ENCODE measurements around the gene GCDH. TPM values are rescaled to one million over a fixed set of nuclear protein-coding genes. Genes with fewer than 3 reads are reported as not detected.

Gene GCDH
- total RNA-seq: 10 to 100 TPM; 35.9 to 41.7 (median 36.3) TPM
- 28.4 TPM for total RNA-seq (2013)

- Histone ChIP-seq H3K4me1 (ENCODE audit: control insufficient read depth, insufficient read depth, low read length) (peaks cover 21% of the 10 kb centered on the region), H3K27ac (ENCODE audit: low read length) (peak within 1 kb of the TSS; percentile 72), H3K4me3 (ENCODE audit: low read length) (peak within 1 kb of the TSS; percentile 87), H3K36me3 (ENCODE audit: control insufficient read depth, insufficient read depth, low read length) (peaks cover 12% of the 10 kb centered on the region), H3K9me3 (ENCODE audit: control insufficient read depth, insufficient read depth, low read length) (no peaks in the 10 kb centered on the region), H3K27me3 (ENCODE audit: control insufficient read depth, insufficient read depth, low read length) (no peaks in the 10 kb centered on the region)
- Mint-ChIP-seq H3K27me3 (ENCODE audit: low read depth in 2 of 2) (no peaks in the 10 kb centered on the region), H3K36me3 (peaks cover 14% of the 10 kb centered on the region), H3K4me3 (peak within 1 kb of the TSS; percentile 96), H3K4me1 (peaks cover 9 to 27% of the 10 kb centered on the region in 2 donors), H3K9me3 (no peaks in the 10 kb centered on the region), H3K27ac (peak within 1 kb of the TSS; percentile 90 to 93)
- intact Hi-C loops (cut with micrococcal nuclease): loop anchor here (2.0 kb wide), 2 partner anchors 28 to 48 kb away; partner anchors contain the start of genes CALR and SYCE2
- TF ChIP-seq CTCF (IDR thresholded peaks at IDR 0.05): no peak
- under 1% methylated on average over 49 of the region's 49 CpGs for WGBS (ENCODE audit: insufficient coverage)
- DNase-seq: peak; percentile 91 to 98
- peak; percentile 91 to 98 (median 93) for ATAC-seq
These were observed at the start of gene GCDH for GRCh38 chr19:12890787-12891552. GCDH (plus strand) TSS chr19:12891160; CDS start chr19:12891305, 145 bp downstream.

GRCh38 chr19:12842511-12842910, 48.4 kb upstream of the GCDH start:
- no peak overlapping the region for H3K27ac Mint-ChIP-seq
- DNase-seq (no peak), ATAC-seq (no peak)
- Histone ChIP-seq H3K4me1 (ENCODE audit: control insufficient read depth, insufficient read depth, low read length) (peaks cover 32% of the 10 kb centered on the region), H3K27ac (ENCODE audit: low read length) (no peak overlapping the region), H3K27me3 (ENCODE audit: control insufficient read depth, insufficient read depth, low read length) (peaks cover 50% of the 10 kb centered on the region), H3K4me3 (ENCODE audit: low read length) (no peak overlapping the region), H3K9me3 (ENCODE audit: control insufficient read depth, insufficient read depth, low read length) (peaks cover 4% of the 10 kb centered on the region), H3K36me3 (ENCODE audit: control insufficient read depth, insufficient read depth, low read length) (no peaks in the 10 kb centered on the region)
- no peaks in the 10 kb centered on the region for H3K36me3 Mint-ChIP-seq
- TF ChIP-seq CTCF (IDR thresholded peaks at IDR 0.05): no peak
- H3K27me3 Mint-ChIP-seq (ENCODE audit: low read depth in 2 of 2): peaks cover 34 to 48% of the 10 kb centered on the region in 2 donors
- WGBS (ENCODE audit: insufficient coverage): 94% methylated on average over 18 of the region's 18 CpGs
- H3K4me1 Mint-ChIP-seq: peaks cover 17 to 34% of the 10 kb centered on the region in 2 donors
- no peaks in the 10 kb centered on the region for H3K9me3 Mint-ChIP-seq
- no peak overlapping the region for H3K4me3 Mint-ChIP-seq
- intact Hi-C loops (cut with micrococcal nuclease): loop anchor here (5.0 kb wide), 1 partner anchor 35 kb away; the partner anchor contains the start of gene RNASEH2A

DNA sequence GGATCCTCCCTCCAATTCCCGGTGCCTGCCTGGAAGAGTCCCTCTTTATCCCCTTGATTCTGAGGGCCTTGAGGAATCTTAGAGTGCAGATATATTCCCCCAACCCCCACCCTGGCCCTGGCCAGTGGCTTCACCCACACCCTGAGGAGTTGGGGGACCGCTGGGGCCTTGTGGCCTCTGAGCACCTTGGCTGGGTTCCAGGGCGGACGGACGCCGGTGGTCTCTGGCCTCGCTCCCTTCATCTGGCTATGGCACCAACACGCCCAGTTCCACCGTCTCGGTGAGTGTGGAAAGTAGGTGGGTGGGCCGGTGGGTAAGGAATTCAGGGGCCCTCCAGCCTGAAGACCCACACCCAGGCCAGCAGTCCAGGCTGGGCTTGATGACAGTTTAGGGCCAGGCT, 47.6 kb upstream of the GCDH start:
- intact Hi-C loops (cut with micrococcal nuclease): loop anchor here (5.0 kb wide), 1 partner anchor 36 kb away; the partner anchor contains the start of gene RNASEH2A
- Histone ChIP-seq H3K4me1 (ENCODE audit: control insufficient read depth, insufficient read depth, low read length) (peaks cover 32% of the 10 kb centered on the region), H3K27ac (ENCODE audit: low read length) (no peak overlapping the region), H3K27me3 (ENCODE audit: control insufficient read depth, insufficient read depth, low read length) (peaks cover 45% of the 10 kb centered on the region), H3K9me3 (ENCODE audit: control insufficient read depth, insufficient read depth, low read length) (peaks cover 4% of the 10 kb centered on the region), H3K4me3 (ENCODE audit: low read length) (no peak overlapping the region), H3K36me3 (ENCODE audit: control insufficient read depth, insufficient read depth, low read length) (no peaks in the 10 kb centered on the region)
- WGBS (ENCODE audit: insufficient coverage): 94% methylated on average over 11 of the region's 11 CpGs
- H3K9me3 Mint-ChIP-seq: no peaks in the 10 kb centered on the region
- H3K4me1 Mint-ChIP-seq: peaks cover 22 to 37% of the 10 kb centered on the region in 2 donors
- no peak overlapping the region for H3K27ac Mint-ChIP-seq
- DNase-seq (no peak), ATAC-seq (no peak)
- H3K27me3 Mint-ChIP-seq (ENCODE audit: low read depth in 2 of 2): peaks cover 31 to 45% of the 10 kb centered on the region in 2 donors
- no peak for TF ChIP-seq CTCF (IDR thresholded peaks at IDR 0.05)
- H3K36me3 Mint-ChIP-seq: no peaks in the 10 kb centered on the region
- no peak overlapping the region for H3K4me3 Mint-ChIP-seq

All from natural killer cell (primary cell).